Neuron (in vitro differentiated cells): ENCODE results near the gene GRHPR.
"Not testable (repeated sequence)": the region's sequence is repeated elsewhere in the genome, so short reads cannot be mapped to it uniquely, and the experiment has no call there.

Experiments used
- H2AFZ ChIP-seq: one replicate; pipeline ENCODE4 v1.6.1; 2013; ENCODE audit warnings: low read depth, mild to moderate bottlenecking, inconsistent platforms, low read length, moderate library complexity
- H3K27me3 ChIP-seq: one replicate; pipeline ENCODE4 v1.6.1; 2013; ENCODE audit warnings: low read length; ENCODE audit not compliant: insufficient read depth
- H3K36me3 ChIP-seq: one replicate; pipeline ENCODE4 v1.6.1; 2013; ENCODE audit warnings: low read length; ENCODE audit not compliant: insufficient read depth
- H3K4me1 ChIP-seq: one replicate; pipeline ENCODE4 v1.6.1; 2013; ENCODE audit warnings: low read length; ENCODE audit not compliant: insufficient read depth
- H3K4me3 ChIP-seq: 2 replicates; pipeline ENCODE4 v1.5.1; 2013; ENCODE audit warnings: mild to moderate bottlenecking, low read length, moderate library complexity
- H3K9me3 ChIP-seq: one replicate; pipeline ENCODE4 v1.6.1; 2013; ENCODE audit warnings: low read length

GRHPR gene

GRCh38 chr9:37419204-37419603 lies 3.3 kb upstream of the GRHPR start:
- no peak overlapping the region for H3K4me3 ChIP-seq
- H3K36me3 ChIP-seq, result peaks cover 3% of the 10 kb centered on the region
- H3K4me1 ChIP-seq, result peaks cover 29% of the 10 kb centered on the region
- H3K9me3 ChIP-seq, result no peaks in the 10 kb centered on the region
- H2AFZ ChIP-seq, result no peak overlapping the region
- H3K27me3 ChIP-seq, result no peaks in the 10 kb centered on the region

DNA sequence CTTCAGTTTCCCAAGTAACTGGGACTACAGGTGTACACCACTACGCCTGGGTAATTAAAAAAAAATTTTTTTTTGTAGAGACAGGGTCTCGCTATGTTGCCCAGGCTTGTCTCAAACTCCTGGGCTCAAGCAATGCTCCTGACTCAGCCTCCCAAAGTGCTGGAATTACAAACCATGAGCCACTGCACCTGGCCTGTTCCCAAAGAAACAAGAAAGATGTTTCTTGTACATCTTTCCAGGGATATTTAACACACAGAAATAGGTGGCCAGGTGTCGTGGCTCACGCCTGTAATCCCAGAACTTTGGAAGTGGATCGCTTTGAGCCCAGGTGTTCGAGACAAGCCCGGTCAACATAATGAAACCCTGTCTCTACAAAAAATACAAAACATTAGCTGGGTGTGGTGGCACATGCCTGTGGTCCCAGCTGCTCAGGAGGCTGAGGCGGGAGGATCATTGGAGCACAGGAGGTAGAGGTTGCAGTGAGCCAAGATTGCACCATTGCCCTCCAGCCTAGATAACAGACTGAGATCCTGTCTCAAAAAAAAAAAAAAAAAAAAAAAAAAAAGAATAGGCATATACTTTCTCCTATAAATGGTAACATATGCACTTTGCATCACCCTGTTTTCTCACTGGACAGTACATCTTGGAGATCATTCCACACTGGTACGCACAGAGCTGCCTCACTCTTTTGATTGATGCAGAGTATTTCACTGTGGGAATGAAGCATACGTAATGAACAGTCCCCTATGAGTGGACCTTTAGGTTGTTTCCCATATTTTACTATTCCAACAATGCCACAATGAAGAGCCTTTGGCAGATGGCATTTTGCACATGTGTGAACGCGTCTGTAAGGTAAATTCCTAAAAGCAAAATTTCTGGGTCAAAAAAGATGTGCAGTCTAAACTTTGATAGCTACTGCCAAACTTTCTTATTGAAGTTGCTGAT lies 2.0 kb upstream of the GRHPR start:
- Histone ChIP-seq H3K9me3 (no peaks in the 10 kb centered on the region), H3K36me3 (peaks cover 14% of the 10 kb centered on the region), H3K4me1 (peaks cover 24% of the 10 kb centered on the region), H2AFZ (no peak overlapping the region), H3K27me3 (no peaks in the 10 kb centered on the region), H3K4me3 (no peak overlapping the region)

DNA sequence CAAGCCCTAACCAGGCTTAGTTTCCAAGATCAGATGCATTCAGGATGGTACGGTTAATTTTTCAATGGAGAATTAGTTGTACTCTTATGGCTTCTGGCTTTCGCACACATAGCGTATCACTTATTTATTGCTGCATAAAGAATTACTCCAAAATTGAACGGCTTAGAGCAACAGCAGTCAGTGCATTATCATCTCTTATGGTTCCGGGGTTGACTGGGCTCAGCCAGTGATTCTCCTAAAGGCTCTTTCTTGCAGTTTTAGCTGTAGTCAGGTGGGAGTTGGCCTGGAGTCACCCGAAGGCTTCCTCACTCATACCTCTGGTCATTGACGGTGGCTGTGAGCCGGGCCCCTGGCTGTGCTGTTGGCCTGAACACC lies 595 bp upstream of the GRHPR start:
- H3K9me3 ChIP-seq, result no peaks in the 10 kb centered on the region
- peaks cover 19% of the 10 kb centered on the region for H3K4me1 ChIP-seq
- H2AFZ ChIP-seq, result peak overlapping the region; percentile 77
- peaks cover 25% of the 10 kb centered on the region for H3K36me3 ChIP-seq
- no peaks in the 10 kb centered on the region for H3K27me3 ChIP-seq
- H3K4me3 ChIP-seq, result peak overlapping the region; percentile 83

DNA sequence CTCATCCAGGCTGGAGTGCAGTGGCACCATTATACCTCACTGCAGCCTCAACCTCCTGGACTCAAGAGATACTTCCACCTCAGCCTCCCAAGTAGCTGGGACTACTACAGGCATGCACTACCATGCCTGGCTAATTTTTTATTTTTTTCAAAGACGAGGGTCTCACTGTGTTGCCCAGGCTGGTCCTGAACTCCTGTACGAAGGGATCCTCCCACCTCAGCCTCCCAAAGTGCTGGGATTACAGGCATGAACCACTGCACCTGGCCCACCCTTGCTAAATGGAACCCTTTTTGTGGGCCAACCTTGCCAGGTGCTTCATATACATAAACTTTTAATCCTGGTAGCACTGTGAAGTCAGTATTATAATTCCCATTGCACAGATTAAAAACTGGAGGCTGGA lies 1.0 kb downstream of the GRHPR start:
- no peaks in the 10 kb centered on the region for H3K9me3 ChIP-seq
- no peaks in the 10 kb centered on the region for H3K27me3 ChIP-seq
- peaks cover 40% of the 10 kb centered on the region for H3K36me3 ChIP-seq
- H3K4me3 ChIP-seq, result peak overlapping the region; percentile 83
- H2AFZ ChIP-seq, result no peak overlapping the region
- peaks cover 19% of the 10 kb centered on the region for H3K4me1 ChIP-seq

DNA sequence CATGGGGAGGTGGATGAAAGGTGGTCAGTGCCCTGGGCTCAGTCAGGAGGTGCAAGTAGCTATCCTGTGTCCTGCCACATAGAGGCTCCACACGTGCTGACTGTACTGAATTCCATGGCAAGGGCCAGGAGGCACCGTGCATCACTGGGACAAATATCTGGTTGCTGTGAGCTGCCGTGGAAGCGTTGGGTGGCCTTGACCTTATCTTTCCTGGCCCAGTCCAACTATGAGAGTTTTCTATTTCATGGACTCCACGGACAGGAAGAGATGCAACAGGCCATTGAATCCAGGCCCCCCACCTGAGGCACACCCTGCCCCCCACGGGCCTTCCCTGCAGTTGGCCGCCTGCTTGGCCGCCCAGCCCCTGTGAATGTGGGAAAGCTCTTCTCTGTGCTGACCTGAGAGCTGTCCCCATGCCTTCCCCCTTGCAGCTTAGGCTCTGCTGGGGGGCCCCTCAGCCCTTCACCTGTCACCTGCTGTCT lies 1.7 kb downstream of the GRHPR start:
- no peaks in the 10 kb centered on the region for H3K9me3 ChIP-seq
- H3K27me3 ChIP-seq, result no peaks in the 10 kb centered on the region
- no peak overlapping the region for H3K4me3 ChIP-seq
- peaks cover 47% of the 10 kb centered on the region for H3K36me3 ChIP-seq
- no peak overlapping the region for H2AFZ ChIP-seq
- H3K4me1 ChIP-seq, result peaks cover 19% of the 10 kb centered on the region

- Histone ChIP-seq H3K36me3 (peaks cover 52% of the 10 kb centered on the region), H3K9me3 (no peaks in the 10 kb centered on the region)
Observed at GRCh38 chr9:37424686-37425297, 2.3 kb downstream of the GRHPR start.

DNA sequence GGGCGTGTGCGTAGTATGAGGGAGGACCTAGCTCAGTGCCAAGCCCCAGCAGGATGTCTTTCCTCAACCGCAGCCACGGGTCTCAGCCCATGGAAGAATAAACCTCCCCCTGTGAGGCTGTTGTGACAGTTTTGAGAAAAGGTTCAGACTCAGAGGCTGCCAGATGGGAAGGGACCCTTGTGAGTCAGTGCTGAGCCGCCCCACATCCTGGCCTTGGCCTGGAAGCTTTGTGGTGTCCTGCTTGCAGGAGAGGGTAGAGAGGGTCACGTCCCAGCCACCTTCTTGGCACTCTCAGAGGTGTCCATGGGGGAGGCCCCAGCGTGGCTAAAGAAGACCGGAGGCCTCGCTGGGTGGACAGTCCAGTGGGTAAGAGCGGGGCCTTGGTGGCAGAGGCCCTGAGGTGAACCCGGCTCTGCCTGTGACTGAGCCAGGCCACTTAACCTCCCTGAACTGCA lies 2.8 kb downstream of the GRHPR start:
- no peaks in the 10 kb centered on the region for H3K9me3 ChIP-seq
- peaks cover 57% of the 10 kb centered on the region for H3K36me3 ChIP-seq
- H2AFZ ChIP-seq, result no peak overlapping the region
- peaks cover 20% of the 10 kb centered on the region for H3K4me1 ChIP-seq
- H3K4me3 ChIP-seq, result no peak overlapping the region
- no peaks in the 10 kb centered on the region for H3K27me3 ChIP-seq

More at GRCh38 chr9:37424686-37425297, 2.3 kb downstream of the GRHPR start:
- Histone ChIP-seq H3K4me3 (no peak overlapping the region), H3K4me1 (peaks cover 19% of the 10 kb centered on the region), H3K27me3 (no peaks in the 10 kb centered on the region), H2AFZ (no peak overlapping the region)

GRCh38 chr9:37426431-37426830 lies 3.9 kb downstream of the GRHPR start:
- H3K27me3 ChIP-seq, H2AFZ ChIP-seq, H3K9me3 ChIP-seq, H3K4me3 ChIP-seq: not testable (repeated sequence)
- Histone ChIP-seq H3K36me3 (peaks cover 65% of the 10 kb centered on the region), H3K4me1 (peaks cover 28% of the 10 kb centered on the region)

DNA sequence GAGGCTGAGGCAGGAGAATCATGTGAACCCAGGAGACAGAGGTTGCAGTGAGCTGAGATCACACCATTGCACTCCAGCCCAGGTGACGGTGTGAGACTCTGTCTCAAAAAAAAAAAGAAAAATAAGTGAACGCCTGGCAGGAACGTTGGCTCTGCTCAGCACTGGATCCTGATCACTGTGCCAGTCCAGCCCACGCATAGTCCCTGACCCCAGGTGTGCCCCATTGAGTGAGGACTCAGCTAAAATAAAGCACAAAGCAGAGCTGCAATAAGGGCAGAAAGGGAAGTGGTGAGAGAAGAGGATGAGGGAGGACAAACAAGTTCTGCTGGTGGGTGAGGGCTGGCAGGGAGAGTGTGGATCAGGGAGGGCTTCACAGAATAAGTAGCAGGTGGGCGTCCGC lies 4.3 kb downstream of the GRHPR start:
- Histone ChIP-seq H2AFZ (no peak overlapping the region), H3K36me3 (peaks cover 69% of the 10 kb centered on the region), H3K4me1 (peaks cover 26% of the 10 kb centered on the region), H3K27me3 (no peaks in the 10 kb centered on the region), H3K4me3 (no peak overlapping the region), H3K9me3 (no peaks in the 10 kb centered on the region)

DNA sequence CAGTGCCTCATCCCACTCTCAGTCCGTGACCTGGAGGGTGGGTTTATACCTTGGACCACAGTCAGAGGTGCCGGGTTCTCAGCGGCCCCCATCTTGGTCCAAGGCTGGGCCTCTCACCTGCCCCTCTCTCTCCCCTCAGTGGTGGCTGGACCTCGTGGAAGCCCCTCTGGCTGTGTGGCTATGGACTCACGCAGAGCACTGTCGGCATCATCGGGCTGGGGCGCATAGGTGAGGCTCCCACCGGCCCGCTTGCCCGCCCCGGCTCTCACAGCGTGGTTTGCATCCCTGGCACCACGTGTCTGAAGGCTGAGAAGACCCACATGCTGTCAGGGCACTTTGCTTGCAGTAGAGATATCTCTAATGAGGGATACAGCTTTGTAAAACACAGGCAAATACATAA lies 5.8 kb downstream of the GRHPR start:
- H3K27me3 ChIP-seq, result no peaks in the 10 kb centered on the region
- H2AFZ ChIP-seq, result no peak overlapping the region
- H3K36me3 ChIP-seq, result peaks cover 75% of the 10 kb centered on the region
- no peaks in the 10 kb centered on the region for H3K9me3 ChIP-seq
- peaks cover 30% of the 10 kb centered on the region for H3K4me1 ChIP-seq
- no peak overlapping the region for H3K4me3 ChIP-seq

DNA sequence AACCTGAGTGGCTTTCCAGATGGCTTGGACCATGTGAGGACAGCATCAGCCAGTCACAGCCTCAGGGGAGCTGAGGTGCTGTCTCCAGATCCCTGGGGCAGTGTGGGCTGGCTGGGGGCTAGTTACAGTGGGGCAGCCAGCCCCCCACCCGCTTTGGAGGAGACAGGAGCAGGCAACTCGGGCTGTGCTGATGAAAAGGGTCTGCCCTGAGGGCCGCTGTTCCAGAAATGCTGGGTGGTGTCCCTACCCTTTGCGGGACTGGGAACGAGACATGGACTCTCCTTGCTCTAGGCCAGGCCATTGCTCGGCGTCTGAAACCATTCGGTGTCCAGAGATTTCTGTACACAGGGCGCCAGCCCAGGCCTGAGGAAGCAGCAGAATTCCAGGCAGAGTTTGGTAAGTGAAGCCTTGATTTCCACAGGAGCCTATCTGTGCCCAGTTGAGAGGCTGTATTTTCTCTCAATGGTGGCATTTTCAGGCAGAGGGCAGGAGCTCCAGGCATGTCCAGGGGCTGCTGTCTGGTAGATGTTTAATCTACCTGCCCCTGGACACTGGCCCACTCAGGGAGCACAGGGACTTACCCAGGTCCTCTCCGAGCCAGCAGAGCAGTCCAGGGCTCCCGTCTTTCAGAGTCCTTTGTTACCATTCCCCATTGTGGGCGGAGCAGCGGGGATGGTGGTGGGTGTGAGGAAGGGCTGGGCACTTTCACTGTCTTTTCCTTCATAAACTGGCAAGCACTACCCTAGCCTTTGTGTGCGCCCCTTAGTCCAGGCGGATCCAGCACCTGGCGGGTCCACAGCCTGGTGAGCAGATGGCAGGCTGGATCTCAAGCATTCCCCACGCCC lies 7.2 kb downstream of the GRHPR start:
- Histone ChIP-seq H2AFZ (no peak overlapping the region), H3K4me3 (no peak overlapping the region), H3K9me3 (no peaks in the 10 kb centered on the region), H3K36me3 (peaks cover 69% of the 10 kb centered on the region), H3K27me3 (no peaks in the 10 kb centered on the region), H3K4me1 (peaks cover 31% of the 10 kb centered on the region)

GRCh38 chr9:37430841-37431597 lies 8.5 kb downstream of the GRHPR start:
- Histone ChIP-seq H2AFZ (no peak overlapping the region), H3K4me3 (no peak overlapping the region), H3K9me3 (no peaks in the 10 kb centered on the region), H3K4me1 (peaks cover 38% of the 10 kb centered on the region), H3K27me3 (no peaks in the 10 kb centered on the region), H3K36me3 (peaks cover 63% of the 10 kb centered on the region)
